ENCODE measurements around the gene LYRM4.

DNA sequence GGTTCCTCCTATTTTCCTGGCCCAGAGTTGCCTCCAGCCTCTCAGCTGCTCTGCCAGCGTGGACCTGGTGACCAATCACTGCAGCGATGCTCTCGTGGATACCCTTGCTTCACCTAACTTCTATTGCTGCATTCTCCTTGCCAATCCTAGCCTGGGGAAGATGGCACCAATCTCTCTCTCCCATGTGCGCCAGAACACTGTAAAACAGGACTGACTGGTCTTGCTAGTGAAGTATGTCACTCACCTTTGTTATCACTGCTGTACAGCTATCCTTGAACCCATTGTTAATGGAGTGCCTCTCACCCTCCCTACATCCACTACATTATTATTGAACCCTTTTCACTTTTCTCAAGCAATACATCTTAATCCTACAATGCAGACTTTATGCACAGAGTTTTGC is 80.1 kb downstream of the LYRM4 start:
- TF ChIP-seq, protein P1, sequence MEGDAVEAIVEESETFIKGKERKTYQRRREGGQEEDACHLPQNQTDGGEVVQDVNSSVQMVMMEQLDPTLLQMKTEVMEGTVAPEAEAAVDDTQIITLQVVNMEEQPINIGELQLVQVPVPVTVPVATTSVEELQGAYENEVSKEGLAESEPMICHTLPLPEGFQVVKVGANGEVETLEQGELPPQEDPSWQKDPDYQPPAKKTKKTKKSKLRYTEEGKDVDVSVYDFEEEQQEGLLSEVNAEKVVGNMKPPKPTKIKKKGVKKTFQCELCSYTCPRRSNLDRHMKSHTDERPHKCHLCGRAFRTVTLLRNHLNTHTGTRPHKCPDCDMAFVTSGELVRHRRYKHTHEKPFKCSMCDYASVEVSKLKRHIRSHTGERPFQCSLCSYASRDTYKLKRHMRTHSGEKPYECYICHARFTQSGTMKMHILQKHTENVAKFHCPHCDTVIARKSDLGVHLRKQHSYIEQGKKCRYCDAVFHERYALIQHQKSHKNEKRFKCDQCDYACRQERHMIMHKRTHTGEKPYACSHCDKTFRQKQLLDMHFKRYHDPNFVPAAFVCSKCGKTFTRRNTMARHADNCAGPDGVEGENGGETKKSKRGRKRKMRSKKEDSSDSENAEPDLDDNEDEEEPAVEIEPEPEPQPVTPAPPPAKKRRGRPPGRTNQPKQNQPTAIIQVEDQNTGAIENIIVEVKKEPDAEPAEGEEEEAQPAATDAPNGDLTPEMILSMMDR (IDR thresholded peaks at IDR 0.05; ENCODE audit: insufficient read depth, low read length) = no peak
- no peak for TF ChIP-seq POLR2AphosphoS5 (IDR thresholded peaks at IDR 0.05; ENCODE audit: low read depth)
- TF ChIP-seq, protein P2, sequence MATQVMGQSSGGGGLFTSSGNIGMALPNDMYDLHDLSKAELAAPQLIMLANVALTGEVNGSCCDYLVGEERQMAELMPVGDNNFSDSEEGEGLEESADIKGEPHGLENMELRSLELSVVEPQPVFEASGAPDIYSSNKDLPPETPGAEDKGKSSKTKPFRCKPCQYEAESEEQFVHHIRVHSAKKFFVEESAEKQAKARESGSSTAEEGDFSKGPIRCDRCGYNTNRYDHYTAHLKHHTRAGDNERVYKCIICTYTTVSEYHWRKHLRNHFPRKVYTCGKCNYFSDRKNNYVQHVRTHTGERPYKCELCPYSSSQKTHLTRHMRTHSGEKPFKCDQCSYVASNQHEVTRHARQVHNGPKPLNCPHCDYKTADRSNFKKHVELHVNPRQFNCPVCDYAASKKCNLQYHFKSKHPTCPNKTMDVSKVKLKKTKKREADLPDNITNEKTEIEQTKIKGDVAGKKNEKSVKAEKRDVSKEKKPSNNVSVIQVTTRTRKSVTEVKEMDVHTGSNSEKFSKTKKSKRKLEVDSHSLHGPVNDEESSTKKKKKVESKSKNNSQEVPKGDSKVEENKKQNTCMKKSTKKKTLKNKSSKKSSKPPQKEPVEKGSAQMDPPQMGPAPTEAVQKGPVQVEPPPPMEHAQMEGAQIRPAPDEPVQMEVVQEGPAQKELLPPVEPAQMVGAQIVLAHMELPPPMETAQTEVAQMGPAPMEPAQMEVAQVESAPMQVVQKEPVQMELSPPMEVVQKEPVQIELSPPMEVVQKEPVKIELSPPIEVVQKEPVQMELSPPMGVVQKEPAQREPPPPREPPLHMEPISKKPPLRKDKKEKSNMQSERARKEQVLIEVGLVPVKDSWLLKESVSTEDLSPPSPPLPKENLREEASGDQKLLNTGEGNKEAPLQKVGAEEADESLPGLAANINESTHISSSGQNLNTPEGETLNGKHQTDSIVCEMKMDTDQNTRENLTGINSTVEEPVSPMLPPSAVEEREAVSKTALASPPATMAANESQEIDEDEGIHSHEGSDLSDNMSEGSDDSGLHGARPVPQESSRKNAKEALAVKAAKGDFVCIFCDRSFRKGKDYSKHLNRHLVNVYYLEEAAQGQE (IDR thresholded peaks at IDR 0.05; ENCODE audit: insufficient replicate concordance, low read depth) = no peak
- TF ChIP-seq GABPA (IDR thresholded peaks at IDR 0.05; ENCODE audit: low read depth) = no peak
- TF ChIP-seq SPI1 (IDR thresholded peaks at IDR 0.05; ENCODE audit: borderline replicate concordance, low read depth) = no peak
